ENCODE measurements around the gene C3.
"Not testable (repeated sequence)": the region's sequence is repeated elsewhere in the genome, so short reads cannot be mapped to it uniquely, and the experiment has no call there.

Gene C3

GRCh38 chr19:6713773-6714692, 6.4 kb downstream of the C3 start:
- DNase-seq, result no peak

- no peak for DNase-seq
These were observed 7.5 kb downstream of the C3 start for GRCh38 chr19:6712692-6713670.

GRCh38 chr19:6712231-6712630, 8.2 kb downstream of the C3 start:
- DNase-seq, result no peak

GRCh38 chr19:6711605-6712004, 8.8 kb downstream of the C3 start:
- no peak for DNase-seq

GRCh38 chr19:6711078-6711361, 9.4 kb downstream of the C3 start:
- DNase-seq, result no peak

GRCh38 chr19:6710273-6711077, 10.0 kb downstream of the C3 start:
- peak in 1 of 58 donors; percentile 2 for DNase-seq

GRCh38 chr19:6709549-6709948, 10.9 kb downstream of the C3 start:
- no peak for DNase-seq

- DNase-seq, result not testable (repeated sequence)
These were observed 11.5 kb downstream of the C3 start for GRCh38 chr19:6708913-6709312.

- no peak for DNase-seq
These were observed 12.1 kb downstream of the C3 start for GRCh38 chr19:6708346-6708745.

- DNase-seq, result no peak
These were observed 12.8 kb downstream of the C3 start for GRCh38 chr19:6707658-6708018.

GRCh38 chr19:6707011-6707657, 13.3 kb downstream of the C3 start:
- DNase-seq, result no peak

- DNase-seq, result no peak
These were observed 13.9 kb downstream of the C3 start for GRCh38 chr19:6706633-6706958.

GRCh38 chr19:6705931-6706632, 14.4 kb downstream of the C3 start:
- no peak for DNase-seq

GRCh38 chr19:6700586-6701316, 19.7 kb downstream of the C3 start:
- no peak for DNase-seq

GRCh38 chr19:6699935-6700334, 20.5 kb downstream of the C3 start:
- DNase-seq, result no peak

GRCh38 chr19:6697291-6697690, 23.2 kb downstream of the C3 start:
- no peak for DNase-seq

GRCh38 chr19:6696239-6696820, 24.1 kb downstream of the C3 start:
- no peak for DNase-seq

GRCh38 chr19:6694147-6694815, 26.2 kb downstream of the C3 start:
- DNase-seq, result no peak

GRCh38 chr19:6693681-6694080, 26.8 kb downstream of the C3 start:
- DNase-seq, result no peak

All from anterior cingulate cortex (tissue), 58 donors.